HEK293 (cell line): ENCODE results near the gene DEPDC5.

Source experiments
- GFI1B ChIP-seq: fragments of 450-650 bp; formaldehyde crosslinking; IDR thresholded peaks from 2 replicates; pipeline ENCODE4 v1.5.1; 2016; ENCODE audit warnings: missing biosample characterization, missing genetic modification characterization
- HOXA7 ChIP-seq: sonication (generic); formaldehyde crosslinking; IDR thresholded peaks from 2 replicates; pipeline ENCODE4 v1.8.1; 2022; ENCODE audit warnings: missing genetic modification reagents, borderline replicate concordance
- SALL2 ChIP-seq: fragments of 450-650 bp; formaldehyde crosslinking; IDR thresholded peaks from 2 replicates; pipeline ENCODE4 v1.5.0; 2017; ENCODE audit warnings: missing biosample characterization, mild to moderate bottlenecking, missing genetic modification characterization, borderline replicate concordance
- SP2 ChIP-seq: fragments of 450-650 bp; formaldehyde crosslinking; IDR thresholded peaks from 2 replicates; pipeline ENCODE4 v1.5.1; 2016; ENCODE audit warnings: missing biosample characterization, missing genetic modification characterization
- ZNF121 ChIP-seq: fragments of 450-650 bp; formaldehyde crosslinking; IDR thresholded peaks from 2 replicates; pipeline ENCODE4 v1.5.1; 2016; ENCODE audit warnings: missing biosample characterization, missing genetic modification characterization
- ZNF580 ChIP-seq: fragments of 450-650 bp; formaldehyde crosslinking; IDR thresholded peaks from 2 replicates; pipeline ENCODE4 v1.5.1; 2016; ENCODE audit warnings: missing biosample characterization, missing genetic modification characterization
- ZNF585B ChIP-seq: fragments of 450-650 bp; formaldehyde crosslinking; IDR thresholded peaks from 2 replicates; pipeline ENCODE4 v1.5.1; 2016; ENCODE audit warnings: missing biosample characterization, missing genetic modification characterization
- ZNF792 ChIP-seq: fragments of 450-650 bp; formaldehyde crosslinking; IDR thresholded peaks from 2 replicates; pipeline ENCODE4 v1.5.1; 2016; ENCODE audit warnings: missing biosample characterization, missing genetic modification characterization
- TF ChIP-seq, protein P1 (sequence below): fragments of 450-650 bp; formaldehyde crosslinking; IDR thresholded peaks from 2 replicates; pipeline ENCODE4 v1.5.1; 2016; ENCODE audit warnings: missing biosample characterization, missing genetic modification characterization
- TF ChIP-seq, protein P2 (sequence below): fragments of 450-650 bp; formaldehyde crosslinking; IDR thresholded peaks from 2 replicates; pipeline ENCODE4 v1.5.1; 2016; ENCODE audit warnings: missing biosample characterization, missing genetic modification characterization

GRCh38 chr22:31748490-31748889, 5.3 kb upstream of the DEPDC5 start:
- no peak for TF ChIP-seq SALL2 (tag by site-specific recombination)
- TF ChIP-seq GFI1B: no peak
- TF ChIP-seq, protein P1, sequence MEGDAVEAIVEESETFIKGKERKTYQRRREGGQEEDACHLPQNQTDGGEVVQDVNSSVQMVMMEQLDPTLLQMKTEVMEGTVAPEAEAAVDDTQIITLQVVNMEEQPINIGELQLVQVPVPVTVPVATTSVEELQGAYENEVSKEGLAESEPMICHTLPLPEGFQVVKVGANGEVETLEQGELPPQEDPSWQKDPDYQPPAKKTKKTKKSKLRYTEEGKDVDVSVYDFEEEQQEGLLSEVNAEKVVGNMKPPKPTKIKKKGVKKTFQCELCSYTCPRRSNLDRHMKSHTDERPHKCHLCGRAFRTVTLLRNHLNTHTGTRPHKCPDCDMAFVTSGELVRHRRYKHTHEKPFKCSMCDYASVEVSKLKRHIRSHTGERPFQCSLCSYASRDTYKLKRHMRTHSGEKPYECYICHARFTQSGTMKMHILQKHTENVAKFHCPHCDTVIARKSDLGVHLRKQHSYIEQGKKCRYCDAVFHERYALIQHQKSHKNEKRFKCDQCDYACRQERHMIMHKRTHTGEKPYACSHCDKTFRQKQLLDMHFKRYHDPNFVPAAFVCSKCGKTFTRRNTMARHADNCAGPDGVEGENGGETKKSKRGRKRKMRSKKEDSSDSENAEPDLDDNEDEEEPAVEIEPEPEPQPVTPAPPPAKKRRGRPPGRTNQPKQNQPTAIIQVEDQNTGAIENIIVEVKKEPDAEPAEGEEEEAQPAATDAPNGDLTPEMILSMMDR (tag by site-specific recombination): no peak
- no peak for TF ChIP-seq HOXA7 (CRISPR knock-in tag)
- no peak for TF ChIP-seq ZNF792 (tag by site-specific recombination)
- TF ChIP-seq, protein P2, sequence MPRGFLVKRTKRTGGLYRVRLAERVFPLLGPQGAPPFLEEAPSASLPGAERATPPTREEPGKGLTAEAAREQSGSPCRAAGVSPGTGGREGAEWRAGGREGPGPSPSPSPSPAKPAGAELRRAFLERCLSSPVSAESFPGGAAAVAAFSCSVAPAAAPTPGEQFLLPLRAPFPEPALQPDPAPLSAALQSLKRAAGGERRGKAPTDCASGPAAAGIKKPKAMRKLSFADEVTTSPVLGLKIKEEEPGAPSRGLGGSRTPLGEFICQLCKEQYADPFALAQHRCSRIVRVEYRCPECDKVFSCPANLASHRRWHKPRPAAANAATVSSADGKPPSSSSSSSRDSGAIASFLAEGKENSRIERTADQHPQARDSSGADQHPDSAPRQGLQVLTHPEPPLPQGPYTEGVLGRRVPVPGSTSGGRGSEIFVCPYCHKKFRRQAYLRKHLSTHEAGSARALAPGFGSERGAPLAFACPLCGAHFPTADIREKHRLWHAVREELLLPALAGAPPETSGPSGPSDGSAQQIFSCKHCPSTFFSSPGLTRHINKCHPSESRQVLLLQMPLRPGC (tag by site-specific recombination): no peak
- 0 out of 2 replicates have a peak, but pooled peaks have one; percentile 11 for TF ChIP-seq SP2 (tag by site-specific recombination)
- TF ChIP-seq ZNF121 (tag by site-specific recombination): no peak
- no peak for TF ChIP-seq ZNF580 (tag by site-specific recombination)
- TF ChIP-seq ZNF585B (tag by site-specific recombination): no peak
